Prostate gland (tissue), 2 donors: ENCODE results near the gene KLHL29.

Source experiments
- POLR2A ChIP-seq: fragments of 450-650 bp; IDR thresholded peaks from one replicate; pipeline ENCODE4 v1.6.1; 2016; ENCODE audit warnings: antibody characterized with exemption, mild to moderate bottlenecking
- POLR2AphosphoS5 ChIP-seq: sonication (generic); formaldehyde crosslinking; IDR thresholded peaks from one replicate; pipeline ENCODE4 v1.6.1; 2017; ENCODE audit warnings: antibody characterized with exemption
- TF ChIP-seq, protein P1 (sequence below), 4 experiments: fragments of 200-600 bp in 2 of 4; fragments of 450-650 bp in 2 of 4; sonication (generic) in 2 of 4; IDR thresholded peaks; 1 replicate in 3 of 4; 2 replicates in 1 of 4; pipeline ENCODE4 v1.5.1; 2016 to 2019; ENCODE audit warnings: antibody characterized with exemption in 4 of 4, mild to moderate bottlenecking in 2 of 4, moderate library complexity in 2 of 4

DNA sequence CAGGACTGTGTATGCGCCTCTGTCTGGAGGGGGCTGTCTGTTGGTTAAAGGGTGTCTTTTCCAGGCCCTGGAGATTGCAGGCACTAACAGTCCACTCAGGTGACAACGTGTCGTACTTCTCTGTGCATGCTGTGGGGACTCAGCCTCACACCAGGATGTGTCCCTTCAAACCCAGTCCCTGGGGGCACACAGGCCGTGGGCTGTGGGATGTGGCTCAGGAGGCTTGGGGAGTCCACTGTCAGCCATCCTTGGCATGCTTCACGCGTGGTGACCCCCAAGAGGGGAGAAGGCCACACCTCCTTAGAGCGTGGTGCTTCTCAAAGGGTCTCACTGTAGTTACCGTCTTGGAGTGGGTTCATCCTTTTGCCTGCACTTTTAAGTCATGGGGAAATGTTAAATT is 127.8 kb downstream of the KLHL29 start:
- TF ChIP-seq, protein P1, sequence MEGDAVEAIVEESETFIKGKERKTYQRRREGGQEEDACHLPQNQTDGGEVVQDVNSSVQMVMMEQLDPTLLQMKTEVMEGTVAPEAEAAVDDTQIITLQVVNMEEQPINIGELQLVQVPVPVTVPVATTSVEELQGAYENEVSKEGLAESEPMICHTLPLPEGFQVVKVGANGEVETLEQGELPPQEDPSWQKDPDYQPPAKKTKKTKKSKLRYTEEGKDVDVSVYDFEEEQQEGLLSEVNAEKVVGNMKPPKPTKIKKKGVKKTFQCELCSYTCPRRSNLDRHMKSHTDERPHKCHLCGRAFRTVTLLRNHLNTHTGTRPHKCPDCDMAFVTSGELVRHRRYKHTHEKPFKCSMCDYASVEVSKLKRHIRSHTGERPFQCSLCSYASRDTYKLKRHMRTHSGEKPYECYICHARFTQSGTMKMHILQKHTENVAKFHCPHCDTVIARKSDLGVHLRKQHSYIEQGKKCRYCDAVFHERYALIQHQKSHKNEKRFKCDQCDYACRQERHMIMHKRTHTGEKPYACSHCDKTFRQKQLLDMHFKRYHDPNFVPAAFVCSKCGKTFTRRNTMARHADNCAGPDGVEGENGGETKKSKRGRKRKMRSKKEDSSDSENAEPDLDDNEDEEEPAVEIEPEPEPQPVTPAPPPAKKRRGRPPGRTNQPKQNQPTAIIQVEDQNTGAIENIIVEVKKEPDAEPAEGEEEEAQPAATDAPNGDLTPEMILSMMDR (IDR thresholded peaks at IDR 0.05): no peak
- TF ChIP-seq POLR2A: no peak
- TF ChIP-seq POLR2AphosphoS5: no peak
